ENCODE data around the gene AR. TPM values are rescaled to one million over a fixed set of nuclear protein-coding genes. Genes with fewer than 3 reads are reported as not detected.

Gene AR
- polyA plus RNA-seq, 2 donors = 0.39 to 0.52 TPM

- Histone ChIP-seq H3K27me3 (ENCODE audit: control insufficient read depth in 1 of 2, insufficient read depth in 2 of 2, low read length in 2 of 2) (no peaks in the 10 kb centered on the region), H3K36me3 (ENCODE audit: control insufficient read depth in 2 of 2, insufficient read depth in 2 of 2, low read length in 1 of 2) (no peaks in the 10 kb centered on the region), H3K27ac (ENCODE audit: low read depth in 2 of 2, low read length in 1 of 2) (no peak overlapping the region), H3K4me3 (ENCODE audit: low read depth in 1 of 2, low read length in 2 of 2) (no peak overlapping the region), H3K9me3 (ENCODE audit: control insufficient read depth in 2 of 2, insufficient read depth in 1 of 2, low read depth in 1 of 2, low read length in 1 of 2) (no peaks in the 10 kb centered on the region), H3K4me1 (ENCODE audit: control insufficient read depth in 2 of 2, insufficient read depth in 2 of 2, low read length in 1 of 2) (no peaks in the 10 kb centered on the region)
- 32 to 49% methylated on average over 3 of the region's 3 CpGs for WGBS, 2 donors
Measured at GRCh38 chrX:67596839-67597790, 53.3 kb downstream of the AR start.

GRCh38 chrX:67599532-67599931 is 55.7 kb downstream of the AR start:
- no peaks in the 10 kb centered on the region for H3K4me1 ChIP-seq (ENCODE audit: control insufficient read depth in 2 of 2, insufficient read depth in 2 of 2, low read length in 1 of 2)
- H3K4me3 ChIP-seq (ENCODE audit: low read depth in 1 of 2, low read length in 2 of 2) = no peak overlapping the region
- 81 to 97% methylated on average over 3 of the region's 3 CpGs for WGBS, 2 donors
- no peaks in the 10 kb centered on the region for H3K36me3 ChIP-seq (ENCODE audit: control insufficient read depth in 2 of 2, insufficient read depth in 2 of 2, low read length in 1 of 2)
- H3K9me3 ChIP-seq (ENCODE audit: control insufficient read depth in 2 of 2, insufficient read depth in 1 of 2, low read depth in 1 of 2, low read length in 1 of 2) = no peaks in the 10 kb centered on the region
- H3K27ac ChIP-seq (ENCODE audit: low read depth in 2 of 2, low read length in 1 of 2) = no peak overlapping the region
- H3K27me3 ChIP-seq (ENCODE audit: control insufficient read depth in 1 of 2, insufficient read depth in 2 of 2, low read length in 2 of 2) = no peaks in the 10 kb centered on the region

GRCh38 chrX:67601771-67602170 is 58.0 kb downstream of the AR start:
- Histone ChIP-seq H3K27me3 (ENCODE audit: control insufficient read depth in 1 of 2, insufficient read depth in 2 of 2, low read length in 2 of 2) (no peaks in the 10 kb centered on the region), H3K9me3 (ENCODE audit: control insufficient read depth in 2 of 2, insufficient read depth in 1 of 2, low read depth in 1 of 2, low read length in 1 of 2) (no peaks in the 10 kb centered on the region), H3K27ac (ENCODE audit: low read depth in 2 of 2, low read length in 1 of 2) (no peak overlapping the region), H3K36me3 (ENCODE audit: control insufficient read depth in 2 of 2, insufficient read depth in 2 of 2, low read length in 1 of 2) (no peaks in the 10 kb centered on the region), H3K4me3 (ENCODE audit: low read depth in 1 of 2, low read length in 2 of 2) (no peak overlapping the region), H3K4me1 (ENCODE audit: control insufficient read depth in 2 of 2, insufficient read depth in 2 of 2, low read length in 1 of 2) (no peaks in the 10 kb centered on the region)
- 67 to 93% methylated on average over 1 of the region's 1 CpG for WGBS, 2 donors

GRCh38 chrX:67604979-67605703 is 61.3 kb downstream of the AR start:
- Histone ChIP-seq H3K9me3 (ENCODE audit: control insufficient read depth in 2 of 2, insufficient read depth in 1 of 2, low read depth in 1 of 2, low read length in 1 of 2) (no peaks in the 10 kb centered on the region), H3K27me3 (ENCODE audit: control insufficient read depth in 1 of 2, insufficient read depth in 2 of 2, low read length in 2 of 2) (no peaks in the 10 kb centered on the region), H3K36me3 (ENCODE audit: control insufficient read depth in 2 of 2, insufficient read depth in 2 of 2, low read length in 1 of 2) (no peaks in the 10 kb centered on the region), H3K4me1 (ENCODE audit: control insufficient read depth in 2 of 2, insufficient read depth in 2 of 2, low read length in 1 of 2) (no peaks in the 10 kb centered on the region), H3K4me3 (ENCODE audit: low read depth in 1 of 2, low read length in 2 of 2) (no peak overlapping the region), H3K27ac (ENCODE audit: low read depth in 2 of 2, low read length in 1 of 2) (no peak overlapping the region)
- 55 to 70% methylated on average over 3 of the region's 3 CpGs for WGBS, 2 donors

- Histone ChIP-seq H3K27ac (ENCODE audit: low read depth in 2 of 2, low read length in 1 of 2) (no peak overlapping the region), H3K4me3 (ENCODE audit: low read depth in 1 of 2, low read length in 2 of 2) (no peak overlapping the region), H3K4me1 (ENCODE audit: control insufficient read depth in 2 of 2, insufficient read depth in 2 of 2, low read length in 1 of 2) (no peaks in the 10 kb centered on the region), H3K27me3 (ENCODE audit: control insufficient read depth in 1 of 2, insufficient read depth in 2 of 2, low read length in 2 of 2) (no peaks in the 10 kb centered on the region), H3K36me3 (ENCODE audit: control insufficient read depth in 2 of 2, insufficient read depth in 2 of 2, low read length in 1 of 2) (no peaks in the 10 kb centered on the region), H3K9me3 (ENCODE audit: control insufficient read depth in 2 of 2, insufficient read depth in 1 of 2, low read depth in 1 of 2, low read length in 1 of 2) (no peaks in the 10 kb centered on the region)
- 79 to 86% methylated on average over 1 of the region's 1 CpG for WGBS, 2 donors
Measured at GRCh38 chrX:67607466-67607865, 63.6 kb downstream of the AR start.

- Histone ChIP-seq H3K27me3 (ENCODE audit: control insufficient read depth in 1 of 2, insufficient read depth in 2 of 2, low read length in 2 of 2) (no peaks in the 10 kb centered on the region), H3K9me3 (ENCODE audit: control insufficient read depth in 2 of 2, insufficient read depth in 1 of 2, low read depth in 1 of 2, low read length in 1 of 2) (no peaks in the 10 kb centered on the region), H3K36me3 (ENCODE audit: control insufficient read depth in 2 of 2, insufficient read depth in 2 of 2, low read length in 1 of 2) (no peaks in the 10 kb centered on the region), H3K4me1 (ENCODE audit: control insufficient read depth in 2 of 2, insufficient read depth in 2 of 2, low read length in 1 of 2) (no peaks in the 10 kb centered on the region), H3K27ac (ENCODE audit: low read depth in 2 of 2, low read length in 1 of 2) (no peak overlapping the region), H3K4me3 (ENCODE audit: low read depth in 1 of 2, low read length in 2 of 2) (no peak overlapping the region)
- 0 to 3% methylated on average over 1 of the region's 1 CpG for WGBS, 2 donors
Measured at GRCh38 chrX:67610282-67610681, 66.5 kb downstream of the AR start.

- Histone ChIP-seq H3K36me3 (ENCODE audit: control insufficient read depth in 2 of 2, insufficient read depth in 2 of 2, low read length in 1 of 2) (no peaks in the 10 kb centered on the region), H3K9me3 (ENCODE audit: control insufficient read depth in 2 of 2, insufficient read depth in 1 of 2, low read depth in 1 of 2, low read length in 1 of 2) (no peaks in the 10 kb centered on the region), H3K27ac (ENCODE audit: low read depth in 2 of 2, low read length in 1 of 2) (no peak overlapping the region), H3K4me1 (ENCODE audit: control insufficient read depth in 2 of 2, insufficient read depth in 2 of 2, low read length in 1 of 2) (no peaks in the 10 kb centered on the region), H3K4me3 (ENCODE audit: low read depth in 1 of 2, low read length in 2 of 2) (no peak overlapping the region), H3K27me3 (ENCODE audit: control insufficient read depth in 1 of 2, insufficient read depth in 2 of 2, low read length in 2 of 2) (no peaks in the 10 kb centered on the region)
- WGBS, 2 donors = 32 to 36% methylated on average over 3 of the region's 3 CpGs
Measured at GRCh38 chrX:67612231-67612630, 68.4 kb downstream of the AR start.

GRCh38 chrX:67613366-67613765 is 69.5 kb downstream of the AR start:
- no peak overlapping the region for H3K27ac ChIP-seq (ENCODE audit: low read depth in 2 of 2, low read length in 1 of 2)
- no peaks in the 10 kb centered on the region for H3K27me3 ChIP-seq (ENCODE audit: control insufficient read depth in 1 of 2, insufficient read depth in 2 of 2, low read length in 2 of 2)
- H3K4me3 ChIP-seq (ENCODE audit: low read depth in 1 of 2, low read length in 2 of 2) = no peak overlapping the region
- no peaks in the 10 kb centered on the region for H3K9me3 ChIP-seq (ENCODE audit: control insufficient read depth in 2 of 2, insufficient read depth in 1 of 2, low read depth in 1 of 2, low read length in 1 of 2)
- H3K4me1 ChIP-seq (ENCODE audit: control insufficient read depth in 2 of 2, insufficient read depth in 2 of 2, low read length in 1 of 2) = no peaks in the 10 kb centered on the region
- H3K36me3 ChIP-seq (ENCODE audit: control insufficient read depth in 2 of 2, insufficient read depth in 2 of 2, low read length in 1 of 2) = no peaks in the 10 kb centered on the region

- Histone ChIP-seq H3K36me3 (ENCODE audit: control insufficient read depth in 2 of 2, insufficient read depth in 2 of 2, low read length in 1 of 2) (no peaks in the 10 kb centered on the region), H3K27ac (ENCODE audit: low read depth in 2 of 2, low read length in 1 of 2) (no peak overlapping the region), H3K4me3 (ENCODE audit: low read depth in 1 of 2, low read length in 2 of 2) (no peak overlapping the region), H3K27me3 (ENCODE audit: control insufficient read depth in 1 of 2, insufficient read depth in 2 of 2, low read length in 2 of 2) (no peaks in the 10 kb centered on the region), H3K9me3 (ENCODE audit: control insufficient read depth in 2 of 2, insufficient read depth in 1 of 2, low read depth in 1 of 2, low read length in 1 of 2) (no peaks in the 10 kb centered on the region), H3K4me1 (ENCODE audit: control insufficient read depth in 2 of 2, insufficient read depth in 2 of 2, low read length in 1 of 2) (no peaks in the 10 kb centered on the region)
- WGBS, 2 donors = 67 to 69% methylated on average over 2 of the region's 2 CpGs
Measured at GRCh38 chrX:67613996-67614395, 70.2 kb downstream of the AR start.

Data from esophagus (tissue), 2 donors.